ENCODE results near the gene UBA6.
"Not testable (repeated sequence)": the region's sequence is repeated elsewhere in the genome, so short reads cannot be mapped to it uniquely, and the experiment has no call there.

Gene UBA6

DNA sequence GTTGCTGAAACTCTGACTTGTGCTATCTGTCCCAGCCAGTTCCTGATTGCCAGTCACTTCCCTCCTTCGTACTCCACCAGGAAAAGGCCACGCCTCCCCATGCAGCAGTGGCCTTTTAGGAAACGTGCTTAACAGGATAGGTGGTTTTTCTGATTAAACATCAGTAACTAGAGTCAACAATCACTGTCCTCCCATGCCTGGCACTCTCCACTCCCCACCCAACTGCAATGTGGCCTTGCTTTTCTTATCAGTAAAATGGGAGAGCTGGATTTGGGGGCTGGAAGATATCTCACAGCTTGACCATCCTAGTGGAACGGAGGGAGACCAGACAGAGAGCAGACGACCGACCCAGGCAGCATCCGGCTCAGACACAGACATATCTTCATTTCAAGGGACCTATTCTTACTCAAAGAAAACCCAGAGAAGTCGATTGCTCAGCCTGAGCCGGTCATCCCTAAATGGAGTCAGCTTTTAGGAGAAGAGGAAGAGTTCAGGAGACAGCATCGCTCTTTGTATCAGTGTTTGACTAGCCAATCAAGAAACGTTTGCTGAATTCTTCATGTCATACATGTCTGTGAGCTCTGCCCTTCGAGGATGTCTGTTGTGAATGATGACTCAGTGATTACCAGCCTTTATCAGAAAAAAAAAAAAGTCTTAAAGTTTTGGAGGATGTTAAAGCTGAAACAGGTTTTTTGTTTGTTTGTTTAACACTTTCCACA lies 12.7 kb upstream of the UBA6 start:
- no peak for DNase-seq (ENCODE audit: low spot score)

DNA sequence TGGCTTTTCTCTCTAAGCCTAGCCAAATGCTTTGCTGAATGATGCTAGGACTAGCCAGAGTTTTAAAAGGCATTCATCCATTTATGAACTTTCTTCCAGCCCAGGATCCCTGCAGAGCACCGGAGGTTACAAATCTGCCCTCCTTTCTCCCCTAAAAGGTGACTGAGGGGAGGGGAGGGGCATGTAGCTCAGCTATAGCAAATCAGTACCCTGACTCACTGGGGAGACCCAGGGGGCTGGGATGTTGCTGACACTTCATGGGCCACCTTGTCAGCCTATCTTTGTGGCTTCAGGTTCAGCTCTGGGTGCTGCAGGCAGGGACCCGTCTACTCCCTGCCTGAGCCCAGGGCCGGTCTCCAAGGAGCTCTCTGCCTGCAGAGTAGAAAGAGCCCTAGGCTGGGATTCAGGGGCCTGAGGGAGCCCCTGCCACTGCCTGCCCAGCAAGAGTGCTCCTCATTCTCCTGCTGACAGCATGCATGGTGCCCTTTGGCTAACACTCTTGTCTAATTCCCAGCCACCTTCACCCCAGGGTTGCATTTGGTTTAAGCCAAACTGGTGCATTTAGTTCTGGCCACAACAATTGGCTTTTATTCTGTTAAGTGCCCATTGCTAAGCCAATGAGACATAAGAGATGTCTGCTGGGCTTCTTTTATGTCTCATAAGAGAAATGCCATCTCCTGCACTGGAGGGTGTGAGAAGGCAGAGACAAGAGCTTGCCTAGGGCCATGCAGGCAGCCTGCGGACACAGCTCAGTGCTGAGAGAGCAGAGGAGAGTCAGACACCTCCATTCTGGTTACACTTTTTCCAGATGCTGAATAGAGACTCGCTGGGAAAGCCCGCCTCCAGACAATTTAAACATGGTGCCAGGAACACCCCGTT lies 11.9 kb upstream of the UBA6 start:
- no peak for DNase-seq (ENCODE audit: low spot score)

DNA sequence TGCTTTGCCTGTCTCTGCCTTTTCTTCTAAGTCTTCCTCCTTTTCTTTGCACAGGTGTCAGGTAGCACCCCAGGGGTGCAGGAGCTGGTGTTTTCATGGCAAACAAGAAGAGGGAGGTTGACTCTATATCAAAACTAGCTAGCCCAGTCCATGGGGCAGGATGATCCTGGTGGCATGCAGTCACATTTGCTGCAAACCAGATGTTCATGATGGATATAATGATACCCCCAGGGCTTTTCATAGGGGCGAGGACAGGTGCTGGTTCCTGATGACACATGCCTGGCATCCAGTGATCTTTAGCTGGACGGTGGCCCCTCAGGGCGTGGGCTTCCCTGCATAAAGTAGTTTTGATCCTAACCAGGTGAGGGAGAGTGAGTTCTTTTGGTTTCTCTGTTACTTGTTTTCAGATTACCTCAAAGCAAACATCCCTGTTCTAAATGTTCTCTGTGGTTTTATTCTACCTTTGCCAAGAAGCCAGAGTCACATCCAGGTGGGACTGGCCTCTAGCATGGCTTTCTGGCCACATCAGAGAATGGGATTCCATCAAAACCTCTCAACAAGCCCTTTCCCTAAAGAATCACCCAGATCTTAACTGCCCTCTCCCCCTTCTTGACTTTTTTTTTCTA lies 11.2 kb upstream of the UBA6 start:
- no peak for DNase-seq (ENCODE audit: low spot score)

DNA sequence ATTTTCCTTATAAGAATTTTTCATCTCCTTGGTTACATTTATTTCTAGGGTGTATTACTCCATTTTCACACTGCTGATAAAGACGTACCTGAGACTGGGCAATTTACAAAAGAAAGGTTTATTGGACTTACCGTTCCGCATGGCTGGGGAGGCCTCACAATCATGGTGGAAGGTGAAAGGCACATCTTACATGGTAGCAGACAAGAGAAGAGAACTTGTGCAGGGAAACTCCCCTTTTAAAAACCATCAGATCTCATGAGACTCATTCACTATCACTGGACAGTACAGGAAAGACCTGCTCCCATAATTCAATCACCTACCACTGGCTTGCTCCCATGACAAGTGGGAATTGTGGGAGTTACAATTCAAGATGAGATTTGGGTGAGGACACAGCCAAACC lies 5.7 kb upstream of the UBA6 start:
- not testable (repeated sequence) for DNase-seq (ENCODE audit: low spot score)

DNA sequence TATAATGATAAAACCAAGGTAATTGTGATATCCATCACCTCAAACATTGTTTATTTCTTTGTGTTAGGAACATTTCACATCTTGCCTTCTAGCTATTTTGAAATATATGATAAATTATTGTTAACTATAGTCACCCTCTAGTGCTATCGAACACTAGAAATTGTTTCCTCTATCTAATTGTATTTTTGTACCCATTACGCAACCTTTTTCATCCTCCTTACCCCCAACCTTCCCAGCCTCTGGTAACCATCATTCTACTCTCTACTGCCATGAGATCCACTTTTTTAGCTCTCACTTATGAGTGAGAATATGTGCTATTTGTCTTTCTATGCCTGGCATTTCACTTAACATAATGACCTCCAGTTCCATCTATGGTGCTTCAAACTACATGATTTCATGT lies 3.9 kb upstream of the UBA6 start:
- no peak for DNase-seq (ENCODE audit: low spot score)

DNA sequence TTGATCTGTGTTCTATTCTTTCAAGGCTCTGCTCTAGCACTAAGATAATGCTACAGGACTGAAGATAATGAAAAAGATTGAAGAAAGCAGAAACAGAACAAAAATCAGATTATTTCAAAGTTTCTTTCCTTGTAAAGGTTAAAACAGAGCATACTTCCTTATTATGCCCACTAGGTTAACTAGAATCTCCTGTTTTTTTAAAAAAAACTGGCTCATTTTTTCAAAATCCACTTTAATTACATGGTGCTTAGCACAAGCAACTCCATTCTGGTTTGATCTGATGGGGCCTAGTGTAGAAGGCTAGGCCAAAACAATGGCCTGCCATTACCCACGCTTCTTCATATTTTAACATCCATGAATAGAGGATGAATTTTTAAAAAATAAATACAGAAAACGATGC lies 1.2 kb upstream of the UBA6 start:
- DNase-seq (ENCODE audit: low spot score): no peak

DNA sequence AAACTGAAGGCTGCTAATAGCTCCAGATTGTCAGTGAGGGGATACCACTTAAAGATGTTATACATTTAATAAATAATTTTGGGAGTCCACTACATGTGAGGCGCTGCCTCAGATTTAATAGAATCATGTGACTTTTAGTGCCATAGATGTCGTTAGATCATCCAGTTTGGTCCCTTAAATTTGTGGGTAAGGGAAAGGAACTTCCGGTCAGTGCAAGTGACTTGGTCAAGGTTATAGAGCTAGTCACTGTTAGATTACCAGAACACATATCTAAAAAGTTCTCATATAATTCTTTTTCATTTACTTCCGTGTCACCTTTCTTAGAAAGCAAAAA lies 529 bp upstream of the UBA6 start:
- no peak for DNase-seq (ENCODE audit: low spot score)

DNA sequence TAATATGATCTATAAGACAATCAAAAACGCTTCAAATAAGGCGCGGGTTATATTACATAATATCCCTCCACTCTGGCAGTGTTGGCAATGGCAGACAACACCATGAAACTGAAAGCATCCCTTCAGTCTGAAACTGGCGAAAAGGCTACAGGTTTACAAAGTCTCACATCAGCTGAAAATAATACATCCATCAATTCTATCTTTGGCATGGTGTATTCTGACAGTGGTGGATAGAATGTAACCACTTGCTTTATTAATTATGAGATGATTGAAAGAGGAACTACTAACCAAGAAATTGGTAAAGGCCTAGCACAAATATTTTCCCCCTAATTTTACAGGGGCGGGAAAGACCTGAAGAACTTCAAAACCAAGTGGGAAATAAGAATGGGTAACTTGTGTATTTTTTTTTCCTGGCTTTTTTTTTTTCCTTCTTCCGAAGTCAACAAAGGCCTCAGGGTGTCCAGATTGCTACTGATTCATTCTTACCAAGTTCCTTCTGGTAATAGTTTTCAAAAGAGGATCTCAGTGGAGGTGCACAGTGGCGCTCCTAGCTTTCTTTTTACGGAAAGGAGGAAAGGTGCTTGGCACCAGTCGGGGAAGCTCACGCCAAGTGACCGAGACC lies 728 bp downstream of the UBA6 start:
- DNase-seq (ENCODE audit: low spot score): no peak

DNA sequence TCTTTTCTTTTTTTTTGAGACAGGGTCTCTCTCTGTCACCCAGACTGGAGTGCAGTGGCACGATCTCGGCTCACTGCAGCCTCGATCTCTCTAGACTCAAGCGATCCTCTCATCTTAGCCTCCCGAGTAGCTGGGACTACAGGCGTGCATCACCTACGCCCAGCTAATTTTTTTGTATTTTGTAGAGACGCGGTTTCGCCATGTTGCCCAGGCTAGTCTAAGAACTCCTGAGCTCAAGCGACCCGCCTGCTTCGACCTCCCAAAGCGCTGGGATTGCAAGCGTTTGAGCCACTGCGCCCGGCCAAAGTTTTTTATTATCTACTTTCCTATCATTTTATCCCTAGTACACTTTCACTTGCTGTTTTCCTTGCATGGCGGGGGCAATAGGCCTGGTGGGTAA lies 1.4 kb downstream of the UBA6 start:
- no peak for DNase-seq (ENCODE audit: low spot score)

DNA sequence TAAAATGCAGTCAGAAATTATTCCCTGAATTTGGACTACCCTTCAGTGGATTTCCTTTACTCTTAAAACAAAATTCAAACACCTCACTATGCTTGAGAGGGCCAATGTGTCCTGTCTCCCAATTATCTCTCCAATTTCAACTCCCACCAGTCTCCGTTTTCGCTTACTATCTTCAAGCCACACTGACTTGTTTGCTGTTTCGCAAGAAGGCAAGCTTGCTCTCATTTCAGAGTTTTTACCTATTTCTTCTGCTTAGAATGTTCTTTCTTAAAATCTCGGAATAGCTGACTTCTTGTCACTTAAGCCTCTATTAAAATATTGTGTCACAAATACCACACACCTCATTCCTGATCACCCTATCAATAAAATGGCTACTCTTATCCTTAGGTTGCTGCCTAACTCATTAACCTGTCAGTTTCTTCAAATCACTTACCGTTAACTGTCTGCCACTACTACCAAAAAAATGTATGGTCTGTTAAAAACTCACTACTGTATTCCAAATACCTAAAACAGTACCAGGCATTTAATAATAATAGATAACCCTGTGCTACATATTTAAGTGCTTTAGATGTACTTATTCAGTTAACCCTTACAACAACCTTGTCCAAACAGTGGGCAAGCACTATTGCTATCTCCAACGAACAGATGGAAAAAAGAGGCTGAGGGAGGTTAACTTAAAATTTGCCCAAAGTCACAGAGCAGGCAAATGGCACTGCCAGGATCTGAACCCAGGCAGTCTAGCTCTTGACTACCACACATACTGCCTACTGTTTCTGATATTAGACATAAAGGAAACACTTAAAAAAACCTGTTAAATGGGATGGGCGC lies 2.9 kb downstream of the UBA6 start:
- DNase-seq (ENCODE audit: low spot score): no peak

DNA sequence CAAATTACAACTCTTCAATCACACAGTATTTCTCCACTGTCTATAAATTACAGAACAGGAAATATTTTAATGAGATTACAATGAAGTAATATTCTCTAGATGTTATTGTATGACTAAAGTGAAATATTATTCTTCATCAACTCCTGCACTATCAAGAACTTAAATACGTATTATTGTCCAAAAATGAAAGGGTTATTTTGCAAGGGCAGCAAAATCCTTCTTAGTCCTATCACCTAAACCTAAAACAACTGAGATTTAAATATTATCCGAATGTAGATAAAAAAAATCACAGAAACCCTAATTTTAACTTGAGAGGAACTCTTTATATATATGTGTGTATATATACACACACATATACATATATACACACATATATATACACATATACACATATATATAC lies 4.9 kb downstream of the UBA6 start:
- no peak for DNase-seq (ENCODE audit: low spot score)

DNA sequence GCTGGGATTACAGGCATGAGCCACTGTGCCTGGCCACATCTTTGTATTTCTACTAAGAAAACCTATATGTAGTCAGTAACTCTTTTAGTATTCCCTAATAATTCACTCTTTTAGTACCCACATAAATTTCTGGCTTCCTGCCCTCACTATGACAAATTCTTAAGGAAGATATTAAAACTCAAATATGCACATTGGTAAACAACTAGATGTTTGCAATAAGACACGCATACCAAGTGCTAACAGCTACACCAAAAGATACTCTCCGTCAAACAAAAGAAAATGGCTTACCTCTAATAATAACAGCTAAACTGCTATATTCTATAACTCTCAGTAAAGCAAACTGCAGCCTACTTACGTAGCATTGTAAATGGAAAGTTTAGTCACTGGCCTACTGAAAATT lies 6.3 kb downstream of the UBA6 start:
- no peak for DNase-seq (ENCODE audit: low spot score)

DNA sequence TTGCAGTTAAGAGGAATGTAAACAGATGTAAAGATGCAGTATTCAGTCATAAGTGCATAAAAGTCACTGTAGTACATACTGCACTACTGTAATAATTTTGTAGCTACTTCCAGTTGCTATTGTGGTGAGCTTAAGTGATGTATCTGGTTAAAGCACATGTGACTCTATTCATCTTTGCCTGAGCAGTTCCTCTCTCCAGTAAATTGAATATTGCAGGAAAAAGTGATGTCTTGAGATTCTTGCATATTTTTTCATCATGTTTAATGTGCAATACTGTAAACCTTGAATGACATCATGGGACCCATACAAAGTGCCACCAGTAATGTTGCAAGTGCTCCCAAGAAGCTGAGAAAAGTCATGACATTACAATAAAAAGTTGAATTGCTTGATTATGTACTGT lies 9.6 kb downstream of the UBA6 start:
- DNase-seq (ENCODE audit: low spot score): no peak

DNA sequence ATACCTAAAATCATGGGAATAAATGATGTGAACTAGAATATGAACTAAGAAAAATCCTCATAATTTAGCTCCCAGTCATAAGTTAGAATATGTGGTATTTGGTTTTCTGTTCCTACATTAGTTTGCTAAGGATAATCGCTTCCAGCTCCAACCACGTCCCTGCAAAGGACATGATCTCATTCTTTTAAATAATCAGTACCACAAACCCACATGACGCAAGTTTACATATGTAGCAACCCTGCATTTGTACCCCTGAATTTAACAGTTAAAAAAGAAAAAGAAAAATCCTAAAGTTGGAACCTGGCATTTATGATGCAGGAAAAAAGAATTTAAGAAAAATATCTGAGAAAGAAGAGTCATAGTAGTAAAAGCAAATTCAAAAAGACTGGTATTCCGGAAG lies 13.3 kb downstream of the UBA6 start:
- DNase-seq (ENCODE audit: low spot score): no peak

DNA sequence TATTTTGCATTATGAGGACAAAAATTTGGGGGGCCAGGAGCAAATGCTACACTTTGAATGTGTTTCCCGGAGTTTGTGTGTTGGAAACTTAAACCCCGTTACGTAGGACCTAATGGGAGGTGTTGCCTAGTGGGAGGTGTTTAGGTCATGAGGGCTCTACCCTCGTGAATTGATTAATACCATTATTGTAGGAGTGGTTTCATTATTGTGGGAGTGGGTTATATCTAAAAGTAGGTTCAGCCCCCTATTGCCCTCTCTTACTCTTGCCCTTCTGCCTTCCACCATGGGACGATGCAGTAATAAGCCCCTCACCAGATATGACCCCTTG lies 15.5 kb downstream of the UBA6 start:
- DNase-seq (ENCODE audit: low spot score): no peak

DNA sequence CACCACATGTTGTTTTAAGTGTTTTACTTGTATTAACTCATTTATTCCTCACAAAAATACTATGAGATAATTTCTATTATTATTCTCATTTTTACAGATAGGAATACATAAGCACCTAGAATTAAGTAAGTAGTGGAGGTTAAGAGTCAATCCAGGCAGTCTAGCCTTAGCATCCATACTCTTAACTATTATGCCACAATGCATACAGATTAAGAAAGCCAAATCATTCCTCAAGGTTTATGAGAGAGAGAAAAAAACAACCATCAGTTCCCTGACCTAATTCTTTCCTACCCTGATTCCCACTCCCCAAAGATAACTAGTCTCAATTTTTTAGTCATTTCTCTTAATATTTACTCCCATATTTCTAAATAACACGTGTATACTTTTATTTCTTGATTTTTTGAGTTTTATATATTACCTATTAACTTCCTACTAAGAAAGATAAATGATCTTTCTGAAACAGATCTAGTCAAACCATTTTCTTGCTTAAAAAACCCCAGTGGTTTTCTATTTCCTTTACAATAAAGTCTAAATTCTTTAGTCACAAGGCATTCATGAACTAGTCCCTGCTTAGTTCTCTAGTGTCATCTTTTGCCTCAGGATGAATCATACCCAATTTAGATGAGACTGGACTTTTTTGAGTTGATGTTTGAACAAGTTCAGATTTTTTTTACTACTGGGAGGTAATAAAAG lies 16.0 kb downstream of the UBA6 start:
- DNase-seq (ENCODE audit: low spot score): no peak

DNA sequence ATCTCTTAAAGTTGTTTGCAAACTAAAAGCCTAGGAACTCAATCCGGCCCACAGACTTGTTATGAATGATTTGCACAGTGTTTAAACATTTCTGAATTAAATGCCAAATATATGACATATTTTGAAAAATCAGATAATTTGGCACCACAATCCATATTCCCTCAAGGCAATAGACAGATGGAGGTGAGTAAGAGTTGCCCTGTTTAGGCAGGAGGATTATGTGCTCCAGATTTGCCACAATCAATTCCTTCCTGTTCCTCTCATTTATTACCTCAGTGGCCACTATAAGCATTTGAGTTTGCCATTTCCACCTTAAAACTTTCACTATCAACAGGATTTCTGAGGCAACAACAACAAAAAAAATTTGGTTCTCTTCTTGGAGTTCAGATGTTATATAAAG lies 18.7 kb downstream of the UBA6 start:
- DNase-seq (ENCODE audit: low spot score): no peak

DNA sequence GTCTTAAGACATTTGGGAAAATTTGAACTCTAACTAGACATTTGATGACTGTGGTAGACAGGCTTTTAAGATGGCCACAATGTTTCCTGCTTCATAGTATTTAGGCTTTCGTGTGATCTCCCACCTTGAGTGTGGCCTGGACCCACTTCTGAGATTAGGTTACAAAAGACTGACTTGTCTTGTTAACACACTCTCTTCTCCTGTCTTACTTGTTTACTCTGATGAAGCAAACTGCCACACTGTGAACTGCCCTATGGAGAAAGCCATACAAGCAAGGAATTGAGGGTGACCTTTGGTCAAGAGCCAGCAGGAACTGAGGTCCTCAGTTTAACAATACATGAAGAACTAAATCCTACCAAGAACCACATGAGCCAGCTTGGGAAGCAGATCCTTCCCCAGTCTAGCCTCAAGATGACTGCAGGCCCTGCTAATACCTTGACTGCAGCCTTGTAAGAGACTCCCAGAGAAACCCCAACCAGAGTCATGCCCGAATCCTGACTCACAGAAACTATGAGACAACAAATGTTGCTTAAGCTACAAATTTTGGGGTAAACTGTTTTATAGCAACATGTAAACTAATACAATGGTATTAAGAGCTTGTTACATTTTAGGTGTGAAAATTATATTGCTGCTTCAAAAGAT lies 20.3 kb downstream of the UBA6 start:
- no peak for DNase-seq (ENCODE audit: low spot score)

DNA sequence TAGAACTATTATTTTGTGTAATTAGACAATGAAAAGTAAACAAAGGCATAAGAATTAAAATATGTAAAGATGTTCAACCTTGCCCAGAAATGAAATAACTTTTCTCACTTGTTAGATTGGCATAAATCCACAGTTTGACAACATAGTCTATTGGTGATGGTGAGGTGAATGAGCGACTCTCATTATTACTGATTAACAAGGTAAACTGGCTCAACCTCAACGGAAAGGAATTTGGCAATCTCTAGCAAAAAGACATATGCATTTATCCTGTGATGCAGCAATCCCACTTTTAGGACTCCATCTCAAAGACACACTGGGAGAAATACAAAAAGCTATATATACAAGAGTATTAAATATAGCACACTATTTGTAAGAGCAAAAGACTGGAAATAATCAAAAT lies 22.3 kb downstream of the UBA6 start:
- no peak for DNase-seq (ENCODE audit: low spot score)

DNA sequence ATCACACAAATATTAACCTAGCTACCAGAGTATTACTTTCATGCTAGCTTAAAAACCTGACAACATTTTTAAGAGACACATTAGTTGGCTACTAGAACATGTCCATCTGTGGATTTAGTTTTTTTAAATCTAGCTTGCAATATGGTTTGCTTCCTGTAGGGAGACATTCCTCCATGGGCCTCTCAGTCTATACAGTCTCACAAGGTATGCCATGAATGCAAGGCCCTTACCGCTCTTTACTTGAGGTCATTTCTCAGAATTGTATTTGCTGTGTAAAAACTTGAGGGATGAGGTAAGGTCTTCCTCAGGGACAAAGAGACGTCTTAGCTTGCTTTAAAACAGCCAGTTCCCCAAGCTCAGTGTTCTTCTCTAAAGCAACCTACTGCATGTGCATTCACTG lies 26.9 kb downstream of the UBA6 start:
- DNase-seq (ENCODE audit: low spot score): no peak

DNA sequence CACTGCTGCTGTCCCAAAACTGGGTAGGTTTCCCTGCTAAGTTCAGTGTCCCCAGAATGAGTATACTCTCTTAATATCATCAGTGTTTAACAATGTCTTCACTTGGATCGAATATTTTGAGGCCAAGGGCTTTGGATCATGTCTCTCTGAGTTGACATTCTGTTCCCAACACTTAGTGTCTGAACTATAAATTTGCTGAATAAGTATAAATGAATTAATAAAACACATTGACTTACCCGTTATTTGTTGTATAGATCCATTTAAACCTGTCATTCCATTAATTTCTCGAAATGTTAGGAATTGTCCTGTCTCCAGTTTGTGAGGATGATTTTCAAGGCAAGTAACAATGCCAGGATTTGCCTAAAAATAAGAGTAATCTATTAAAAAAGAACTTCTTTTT lies 32.6 kb downstream of the UBA6 start:
- no peak for DNase-seq (ENCODE audit: low spot score)

Measured in HuH-7.5 (cell line).